Measurements from ENCODE around the gene SLC16A12. TPM values are rescaled to one million over a fixed set of nuclear protein-coding genes. Genes with fewer than 3 reads are reported as not detected.

The SLC16A12 gene
- total and polyA plus RNA-seq, 2 of the 13 experiments (the other 11 are each of a cell fraction or from before 2014, with no cell fraction given), result 0.02 TPM; not detected in 1

DNA sequence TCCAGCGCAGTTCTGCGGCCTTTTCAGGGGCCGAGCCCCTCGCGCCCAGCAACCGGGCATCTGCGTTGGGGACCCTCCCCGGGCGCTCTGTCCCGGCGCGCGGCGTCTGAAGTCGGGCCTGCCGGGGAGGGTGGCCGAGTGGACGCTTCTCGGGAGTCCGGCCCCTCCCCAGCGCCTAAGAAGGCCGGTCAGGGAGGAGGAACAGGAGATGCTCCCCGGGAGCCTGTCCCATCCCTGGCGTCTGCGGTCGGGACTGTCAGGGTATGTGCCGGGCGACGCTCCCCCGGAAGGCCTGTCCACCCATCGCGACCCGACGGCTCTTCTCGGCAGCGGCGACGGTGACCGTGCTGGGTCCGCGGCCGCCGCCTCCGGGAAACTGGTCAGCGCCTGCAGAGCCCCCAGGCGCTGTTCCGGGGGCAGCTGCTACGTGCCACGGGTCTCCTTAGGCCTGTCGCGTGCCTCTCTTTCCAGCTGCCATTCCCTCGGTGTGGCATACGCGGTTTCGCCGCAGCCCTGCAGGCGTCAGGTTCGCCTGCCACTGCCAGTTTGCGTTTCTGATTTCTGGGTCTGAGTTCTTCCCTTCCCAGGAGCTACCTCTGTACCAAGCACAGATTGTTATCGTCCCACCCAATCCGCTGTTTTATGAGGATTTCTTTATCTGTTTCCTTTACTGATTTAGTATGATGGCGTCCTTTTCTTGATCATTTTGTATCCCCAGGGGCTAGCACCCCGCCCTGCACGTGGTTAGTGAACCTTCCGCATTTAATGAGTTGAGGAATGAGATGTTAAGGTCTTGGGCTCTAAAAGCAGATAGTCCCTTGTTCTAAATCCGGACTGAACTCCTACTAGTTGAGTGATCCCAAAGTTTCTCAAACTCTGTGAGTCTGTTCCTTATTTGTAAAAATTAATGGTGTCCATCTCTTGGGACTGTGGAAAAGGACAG lies 120.2 kb downstream of the SLC16A12 start (continued):
- TF ChIP-seq, protein P1, sequence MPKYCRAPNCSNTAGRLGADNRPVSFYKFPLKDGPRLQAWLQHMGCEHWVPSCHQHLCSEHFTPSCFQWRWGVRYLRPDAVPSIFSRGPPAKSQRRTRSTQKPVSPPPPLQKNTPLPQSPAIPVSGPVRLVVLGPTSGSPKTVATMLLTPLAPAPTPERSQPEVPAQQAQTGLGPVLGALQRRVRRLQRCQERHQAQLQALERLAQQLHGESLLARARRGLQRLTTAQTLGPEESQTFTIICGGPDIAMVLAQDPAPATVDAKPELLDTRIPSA (CRISPR knock-in tag; IDR thresholded peaks at IDR 0.05; ENCODE audit: borderline replicate concordance), result no peak
- TF ChIP-seq ZNF354B (CRISPR knock-in tag; IDR thresholded peaks at IDR 0.05), result no peak
- TF ChIP-seq SALL2 (CRISPR knock-in tag; IDR thresholded peaks at IDR 0.05), result no peak
- no peak for TF ChIP-seq KLF16 (CRISPR knock-in tag; IDR thresholded peaks at IDR 0.05)
- TF ChIP-seq, protein P2, sequence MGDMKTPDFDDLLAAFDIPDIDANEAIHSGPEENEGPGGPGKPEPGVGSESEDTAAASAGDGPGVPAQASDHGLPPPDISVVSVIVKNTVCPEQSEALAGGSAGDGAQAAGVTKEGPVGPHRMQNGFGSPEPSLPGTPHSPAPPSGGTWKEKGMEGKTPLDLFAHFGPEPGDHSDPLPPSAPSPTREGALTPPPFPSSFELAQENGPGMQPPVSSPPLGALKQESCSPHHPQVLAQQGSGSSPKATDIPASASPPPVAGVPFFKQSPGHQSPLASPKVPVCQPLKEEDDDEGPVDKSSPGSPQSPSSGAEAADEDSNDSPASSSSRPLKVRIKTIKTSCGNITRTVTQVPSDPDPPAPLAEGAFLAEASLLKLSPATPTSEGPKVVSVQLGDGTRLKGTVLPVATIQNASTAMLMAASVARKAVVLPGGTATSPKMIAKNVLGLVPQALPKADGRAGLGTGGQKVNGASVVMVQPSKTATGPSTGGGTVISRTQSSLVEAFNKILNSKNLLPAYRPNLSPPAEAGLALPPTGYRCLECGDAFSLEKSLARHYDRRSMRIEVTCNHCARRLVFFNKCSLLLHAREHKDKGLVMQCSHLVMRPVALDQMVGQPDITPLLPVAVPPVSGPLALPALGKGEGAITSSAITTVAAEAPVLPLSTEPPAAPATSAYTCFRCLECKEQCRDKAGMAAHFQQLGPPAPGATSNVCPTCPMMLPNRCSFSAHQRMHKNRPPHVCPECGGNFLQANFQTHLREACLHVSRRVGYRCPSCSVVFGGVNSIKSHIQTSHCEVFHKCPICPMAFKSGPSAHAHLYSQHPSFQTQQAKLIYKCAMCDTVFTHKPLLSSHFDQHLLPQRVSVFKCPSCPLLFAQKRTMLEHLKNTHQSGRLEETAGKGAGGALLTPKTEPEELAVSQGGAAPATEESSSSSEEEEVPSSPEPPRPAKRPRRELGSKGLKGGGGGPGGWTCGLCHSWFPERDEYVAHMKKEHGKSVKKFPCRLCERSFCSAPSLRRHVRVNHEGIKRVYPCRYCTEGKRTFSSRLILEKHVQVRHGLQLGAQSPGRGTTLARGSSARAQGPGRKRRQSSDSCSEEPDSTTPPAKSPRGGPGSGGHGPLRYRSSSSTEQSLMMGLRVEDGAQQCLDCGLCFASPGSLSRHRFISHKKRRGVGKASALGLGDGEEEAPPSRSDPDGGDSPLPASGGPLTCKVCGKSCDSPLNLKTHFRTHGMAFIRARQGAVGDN (CRISPR knock-in tag; IDR thresholded peaks at IDR 0.05), result peak; percentile 95
- peak; percentile 70 for TF ChIP-seq RBFOX2 (IDR thresholded peaks at IDR 0.05; ENCODE audit: low read depth, low read length)
- TF ChIP-seq, protein P3, sequence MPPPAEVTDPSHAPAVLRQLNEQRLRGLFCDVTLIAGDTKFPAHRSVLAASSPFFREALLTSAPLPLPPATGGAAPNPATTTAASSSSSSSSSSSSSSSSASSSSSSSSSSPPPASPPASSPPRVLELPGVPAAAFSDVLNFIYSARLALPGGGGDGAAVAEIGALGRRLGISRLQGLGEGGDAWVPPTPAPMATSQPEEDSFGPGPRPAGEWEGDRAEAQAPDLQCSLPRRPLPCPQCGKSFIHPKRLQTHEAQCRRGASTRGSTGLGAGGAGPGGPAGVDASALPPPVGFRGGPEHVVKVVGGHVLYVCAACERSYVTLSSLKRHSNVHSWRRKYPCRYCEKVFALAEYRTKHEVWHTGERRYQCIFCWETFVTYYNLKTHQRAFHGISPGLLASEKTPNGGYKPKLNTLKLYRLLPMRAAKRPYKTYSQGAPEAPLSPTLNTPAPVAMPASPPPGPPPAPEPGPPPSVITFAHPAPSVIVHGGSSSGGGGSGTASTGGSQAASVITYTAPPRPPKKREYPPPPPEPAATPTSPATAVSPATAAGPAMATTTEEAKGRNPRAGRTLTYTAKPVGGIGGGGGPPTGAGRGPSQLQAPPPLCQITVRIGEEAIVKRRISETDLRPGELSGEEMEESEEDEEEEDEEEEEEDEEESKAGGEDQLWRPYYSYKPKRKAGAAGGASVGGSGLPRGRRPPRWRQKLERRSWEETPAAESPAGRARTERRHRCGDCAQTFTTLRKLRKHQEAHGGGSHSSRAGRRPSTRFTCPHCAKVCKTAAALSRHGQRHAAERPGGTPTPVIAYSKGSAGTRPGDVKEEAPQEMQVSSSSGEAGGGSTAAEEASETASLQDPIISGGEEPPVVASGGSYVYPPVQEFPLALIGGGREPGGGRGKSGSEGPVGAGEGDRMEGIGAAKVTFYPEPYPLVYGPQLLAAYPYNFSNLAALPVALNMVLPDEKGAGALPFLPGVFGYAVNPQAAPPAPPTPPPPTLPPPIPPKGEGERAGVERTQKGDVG (CRISPR knock-in tag; IDR thresholded peaks at IDR 0.05; ENCODE audit: borderline replicate concordance), result no peak
- no peak for TF ChIP-seq PTBP1 (IDR thresholded peaks at IDR 0.05; ENCODE audit: low read depth, low read length, poor library complexity, severe bottlenecking)
- TF ChIP-seq SOX5 (CRISPR knock-in tag; IDR thresholded peaks at IDR 0.05; ENCODE audit: borderline replicate concordance), result no peak
- TF ChIP-seq MAFG (CRISPR knock-in tag; IDR thresholded peaks at IDR 0.05), result no peak
- TF ChIP-seq, protein P4, sequence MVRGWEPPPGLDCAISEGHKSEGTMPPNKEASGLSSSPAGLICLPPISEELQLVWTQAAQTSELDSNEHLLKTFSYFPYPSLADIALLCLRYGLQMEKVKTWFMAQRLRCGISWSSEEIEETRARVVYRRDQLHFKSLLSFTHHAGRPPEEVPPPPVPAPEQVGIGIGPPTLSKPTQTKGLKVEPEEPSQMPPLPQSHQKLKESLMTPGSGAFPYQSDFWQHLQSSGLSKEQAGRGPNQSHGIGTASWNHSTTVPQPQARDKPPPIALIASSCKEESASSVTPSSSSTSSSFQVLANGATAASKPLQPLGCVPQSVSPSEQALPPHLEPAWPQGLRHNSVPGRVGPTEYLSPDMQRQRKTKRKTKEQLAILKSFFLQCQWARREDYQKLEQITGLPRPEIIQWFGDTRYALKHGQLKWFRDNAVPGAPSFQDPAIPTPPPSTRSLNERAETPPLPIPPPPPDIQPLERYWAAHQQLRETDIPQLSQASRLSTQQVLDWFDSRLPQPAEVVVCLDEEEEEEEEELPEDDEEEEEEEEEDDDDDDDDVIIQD (CRISPR knock-in tag; IDR thresholded peaks at IDR 0.05; ENCODE audit: low read depth), result no peak
- TF ChIP-seq, protein P5, sequence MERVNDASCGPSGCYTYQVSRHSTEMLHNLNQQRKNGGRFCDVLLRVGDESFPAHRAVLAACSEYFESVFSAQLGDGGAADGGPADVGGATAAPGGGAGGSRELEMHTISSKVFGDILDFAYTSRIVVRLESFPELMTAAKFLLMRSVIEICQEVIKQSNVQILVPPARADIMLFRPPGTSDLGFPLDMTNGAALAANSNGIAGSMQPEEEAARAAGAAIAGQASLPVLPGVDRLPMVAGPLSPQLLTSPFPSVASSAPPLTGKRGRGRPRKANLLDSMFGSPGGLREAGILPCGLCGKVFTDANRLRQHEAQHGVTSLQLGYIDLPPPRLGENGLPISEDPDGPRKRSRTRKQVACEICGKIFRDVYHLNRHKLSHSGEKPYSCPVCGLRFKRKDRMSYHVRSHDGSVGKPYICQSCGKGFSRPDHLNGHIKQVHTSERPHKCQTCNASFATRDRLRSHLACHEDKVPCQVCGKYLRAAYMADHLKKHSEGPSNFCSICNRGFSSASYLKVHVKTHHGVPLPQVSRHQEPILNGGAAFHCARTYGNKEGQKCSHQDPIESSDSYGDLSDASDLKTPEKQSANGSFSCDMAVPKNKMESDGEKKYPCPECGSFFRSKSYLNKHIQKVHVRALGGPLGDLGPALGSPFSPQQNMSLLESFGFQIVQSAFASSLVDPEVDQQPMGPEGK (CRISPR knock-in tag; IDR thresholded peaks at IDR 0.05), result 0 out of 2 replicates have a peak, but pooled peaks have one; percentile 10
- no peak; the same call in 1 of the 2 replicates for TF ChIP-seq REPIN1 (CRISPR knock-in tag; IDR thresholded peaks at IDR 0.05; ENCODE audit: borderline replicate concordance, low read depth)
- no peak; the same call in none of the 2 replicates for TF ChIP-seq ZNF331 (CRISPR knock-in tag; IDR thresholded peaks at IDR 0.05)
- peak; percentile 89 for TF ChIP-seq ZNF292 (CRISPR knock-in tag; IDR thresholded peaks at IDR 0.05; ENCODE audit: borderline replicate concordance, low read depth)
